HG03175 (cell line): ENCODE data around the gene CPOX.
"Not testable (repeated sequence)": the region's sequence is repeated elsewhere in the genome, so short reads cannot be mapped to it uniquely, and the experiment has no call there.

ENCODE experiments used
- ATAC-seq: cut with Tn5 transposase; IDR thresholded peaks from one replicate; pipeline ENCODE4 v1.9.1; 2021; ENCODE audit warnings: mild to moderate bottlenecking, moderate library complexity; ENCODE audit not compliant: unreplicated experiment

CPOX gene

GRCh38 chr3:98593046-98593936, at the start of gene CPOX:
TSS of gene CPOX (minus strand) at chr3:98593611. CDS start at chr3:98593504, 107 bp downstream.
- peak; percentile 92 for ATAC-seq

GRCh38 chr3:98642769-98643168, 49.4 kb upstream of the CPOX start:
- ATAC-seq, result not testable (repeated sequence)

GRCh38 chr3:98641756-98642155, 48.3 kb upstream of the CPOX start:
- ATAC-seq, result not testable (repeated sequence)

DNA sequence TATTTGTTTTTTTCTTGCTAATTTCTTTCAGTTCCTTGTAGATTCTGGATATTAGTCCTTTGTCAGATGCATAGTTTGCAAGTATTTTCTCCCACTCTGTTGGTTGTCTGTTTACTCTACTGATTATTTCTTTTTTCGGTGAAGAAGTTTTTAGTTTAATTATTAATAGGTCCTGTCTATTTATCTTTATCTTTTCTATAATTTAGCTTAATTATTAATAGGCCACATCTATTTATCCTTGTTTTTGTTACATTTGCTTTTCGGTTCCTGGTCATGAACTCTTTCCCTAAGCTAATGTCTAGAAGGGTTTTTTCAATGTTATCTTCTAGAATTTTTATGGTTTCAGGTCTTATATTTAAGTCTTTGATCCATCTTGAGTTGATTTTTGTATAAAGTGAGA, 45.1 kb upstream of the CPOX start:
- not testable (repeated sequence) for ATAC-seq

DNA sequence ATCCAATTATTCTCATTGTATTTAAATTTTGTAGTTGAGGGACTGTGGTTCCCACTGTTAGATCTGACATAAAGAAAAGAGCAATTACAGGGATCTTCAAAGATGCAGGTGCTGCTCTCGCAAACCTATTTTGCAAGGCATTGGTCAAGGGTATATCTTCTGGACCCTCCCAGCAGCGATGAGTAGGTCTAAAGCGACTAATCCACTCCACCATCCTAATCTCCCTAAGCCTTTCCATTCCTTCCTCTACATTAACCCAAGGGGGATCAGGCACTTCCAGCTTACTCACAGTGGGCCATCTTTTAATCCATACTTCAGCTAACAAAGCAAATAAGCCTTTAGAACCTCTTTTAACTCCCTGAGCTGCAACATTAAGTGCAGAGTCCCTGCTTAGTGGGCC, 37.0 kb upstream of the CPOX start:
- ATAC-seq, result no peak

DNA sequence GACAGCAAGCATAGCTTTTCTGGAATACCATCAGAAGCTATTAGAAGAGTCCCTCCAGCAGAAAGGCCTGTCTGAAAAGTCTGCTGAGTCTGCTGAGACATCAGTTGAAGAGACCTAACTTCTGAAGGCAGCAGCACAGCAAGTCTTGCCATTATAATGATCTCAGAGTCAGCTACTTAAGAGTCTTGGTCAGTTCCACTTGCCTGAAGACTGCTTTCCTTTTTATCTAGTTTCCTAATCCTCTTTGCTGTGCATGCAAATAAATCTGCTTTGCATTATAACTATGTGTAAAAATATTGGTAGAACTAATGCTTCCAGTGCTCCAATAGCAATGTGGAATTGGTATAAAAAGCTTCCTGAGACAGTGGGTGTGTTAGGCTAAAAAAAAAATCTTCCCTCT, 34.9 kb upstream of the CPOX start:
- ATAC-seq, result no peak

DNA sequence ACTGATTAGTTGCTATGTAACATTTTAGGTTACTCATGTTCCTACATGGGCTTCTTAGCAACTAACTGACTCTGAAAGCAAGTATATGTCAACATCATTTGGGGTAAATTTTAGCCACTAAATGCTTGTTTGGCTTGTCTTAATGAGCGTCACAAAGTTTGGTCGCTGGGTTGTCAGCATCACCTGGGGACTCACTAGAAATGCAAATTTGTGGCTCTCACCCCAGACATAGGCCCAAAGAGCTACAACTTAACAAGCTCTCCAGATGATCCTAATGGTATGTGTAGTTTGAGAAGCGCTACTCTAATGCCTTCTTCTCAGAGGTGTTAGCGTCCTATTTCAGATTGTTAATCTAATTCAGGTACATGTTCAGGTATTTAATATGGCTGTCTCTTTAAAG, 32.7 kb upstream of the CPOX start:
- no peak for ATAC-seq

- no peak for ATAC-seq
Observed at GRCh38 chr3:98623572-98624280, 30.3 kb upstream of the CPOX start.

- ATAC-seq, result no peak
Observed at GRCh38 chr3:98617841-98618240, 24.4 kb upstream of the CPOX start.

DNA sequence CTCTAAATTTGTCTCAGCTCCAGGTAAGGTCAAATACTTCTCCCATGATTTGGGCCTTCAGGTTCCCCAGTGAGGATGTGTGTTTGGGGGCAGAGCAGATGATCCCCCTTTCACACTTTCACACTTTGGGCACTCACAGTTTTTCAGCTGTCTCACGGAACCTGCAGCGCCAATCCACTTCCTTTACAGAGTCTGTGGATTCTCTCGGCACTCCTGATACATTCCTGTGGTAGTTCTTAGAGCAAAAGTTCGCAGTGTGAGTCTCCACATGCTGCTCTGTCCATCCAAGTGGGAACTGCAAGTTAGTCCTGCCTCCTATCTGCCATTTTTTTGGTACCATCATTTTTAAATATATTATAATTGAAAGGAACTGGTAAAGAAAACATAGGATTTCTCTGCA, 20.2 kb upstream of the CPOX start:
- no peak for ATAC-seq

- ATAC-seq, result peak; percentile 75
Observed at GRCh38 chr3:98612996-98613517, 19.6 kb upstream of the CPOX start.

DNA sequence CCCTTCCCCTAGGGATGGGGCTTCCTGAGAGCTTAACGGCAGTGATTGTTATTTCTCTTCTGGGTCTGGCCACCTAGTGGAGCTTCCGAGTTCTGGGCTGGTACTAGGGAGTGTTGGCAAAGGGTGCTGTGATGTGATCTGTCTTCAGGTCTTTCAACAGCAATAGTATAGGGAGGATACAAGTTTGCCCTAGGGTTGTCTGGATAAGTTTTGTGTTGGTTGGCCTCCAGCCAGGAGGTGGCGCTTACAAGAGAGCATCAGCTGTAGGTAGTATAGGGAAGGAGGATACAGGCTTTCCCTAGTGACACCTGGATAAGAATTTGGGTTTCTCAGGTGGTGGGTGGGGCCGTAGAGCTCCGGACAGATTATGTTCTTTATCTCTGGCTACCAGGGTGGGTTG, 19.2 kb upstream of the CPOX start:
- peak; percentile 61 for ATAC-seq

DNA sequence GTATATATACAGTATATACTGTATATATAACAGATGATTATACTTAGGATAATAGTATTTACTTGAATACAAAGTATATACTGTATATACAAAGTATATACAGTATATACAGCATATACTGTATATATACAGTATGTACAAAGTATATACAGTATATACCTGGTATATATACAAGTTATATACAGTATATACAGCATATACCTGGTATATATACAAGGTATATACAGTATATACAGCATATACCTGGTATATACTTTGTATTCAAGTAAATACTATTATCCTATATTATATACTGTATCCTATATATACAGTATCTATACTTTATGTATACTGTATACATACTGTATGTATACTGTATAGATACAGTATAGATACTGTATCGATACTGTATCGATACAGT, 14.6 kb upstream of the CPOX start:
- ATAC-seq, result no peak

GRCh38 chr3:98603580-98603979, 10.2 kb upstream of the CPOX start:
- ATAC-seq, result no peak

GRCh38 chr3:98602078-98602678, 8.8 kb upstream of the CPOX start:
- peak; percentile 61 for ATAC-seq

GRCh38 chr3:98601180-98601579, 7.8 kb upstream of the CPOX start:
- no peak for ATAC-seq

- ATAC-seq, result peak; percentile 84
Observed at GRCh38 chr3:98600412-98601095, 7.1 kb upstream of the CPOX start.

- ATAC-seq, result no peak
Observed at GRCh38 chr3:98599647-98600411, 6.4 kb upstream of the CPOX start.

- ATAC-seq, result no peak
Observed at GRCh38 chr3:98598492-98598891, 5.1 kb upstream of the CPOX start.
